GM12873 (cell line): ENCODE measurements around the gene ALDH1L2.

Experiments used
- CTCF ChIP-seq: IDR thresholded peaks from 2 replicates; pipeline ENCODE4 v1.5.1; 2012; ENCODE audit warnings: low read depth, mild to moderate bottlenecking, moderate library complexity, low read length, control low read depth; ENCODE audit not compliant: insufficient read depth; ENCODE audit errors: missing control alignments

Gene ALDH1L2

GRCh38 chr12:105041186-105041585 is 43.1 kb downstream of the ALDH1L2 start:
- TF ChIP-seq CTCF, result no peak

GRCh38 chr12:105040476-105040875 is 43.8 kb downstream of the ALDH1L2 start:
- no peak for TF ChIP-seq CTCF

- TF ChIP-seq CTCF, result no peak
Measured at GRCh38 chr12:105036937-105037649, 47.2 kb downstream of the ALDH1L2 start.

GRCh38 chr12:105033851-105034250 is 50.4 kb downstream of the ALDH1L2 start:
- TF ChIP-seq CTCF, result no peak

- no peak for TF ChIP-seq CTCF
Measured at GRCh38 chr12:105032703-105033357, 51.4 kb downstream of the ALDH1L2 start.

- TF ChIP-seq CTCF, result no peak
Measured at GRCh38 chr12:105030820-105031807, 53.1 kb downstream of the ALDH1L2 start.

GRCh38 chr12:105026411-105026810 is 57.8 kb downstream of the ALDH1L2 start:
- no peak for TF ChIP-seq CTCF
